RWPE2 (cell line): Measurements from ENCODE around the gene HAPLN1.

Source experiments
- ATAC-seq: fragments of 200-7000 bp; cut with Tn5 transposase; 3 replicates; pipeline ENCODE4 v1.9.1; 2021; ENCODE audit warnings: low read depth
- DNase-seq: peaks from one replicate; pipeline ENCODE4 v3.0.0-alpha.2; 2020; ENCODE audit warnings: low spot score
- H3K27ac ChIP-seq: fragments of 450-650 bp; 2 replicates; pipeline ENCODE4 v1.5.1; 2017; ENCODE audit warnings: mild to moderate bottlenecking; ENCODE audit not compliant: poor library complexity, severe bottlenecking
- H3K27me3 ChIP-seq: fragments of 250-450 bp; sonication (Bioruptor Pico); 2 replicates; pipeline ENCODE4 v1.5.1; 2021; ENCODE audit warnings: mild to moderate bottlenecking, moderate library complexity; ENCODE audit not compliant: insufficient read depth, poor library complexity, severe bottlenecking
- H3K36me3 ChIP-seq: fragments of 250-450 bp; sonication (Bioruptor Pico); 2 replicates; pipeline ENCODE4 v1.5.1; 2020; ENCODE audit warnings: low read depth, mild to moderate bottlenecking, moderate library complexity
- H3K4me1 ChIP-seq: fragments of 250-450 bp; sonication (Bioruptor Pico); 2 replicates; pipeline ENCODE4 v1.5.1; 2021; ENCODE audit warnings: mild to moderate bottlenecking, moderate library complexity; ENCODE audit not compliant: insufficient read depth, poor library complexity, severe bottlenecking
- H3K4me3 ChIP-seq: fragments of 250-450 bp; sonication (Bioruptor Pico); 2 replicates; pipeline ENCODE4 v1.5.1; 2021; ENCODE audit warnings: mild to moderate bottlenecking, moderate library complexity; ENCODE audit not compliant: severe bottlenecking
- H3K9me3 ChIP-seq: fragments of 250-450 bp; sonication (Bioruptor Pico); 2 replicates; pipeline ENCODE4 v1.5.1; 2021; ENCODE audit warnings: mild to moderate bottlenecking, moderate library complexity; ENCODE audit not compliant: severe bottlenecking
- TF ChIP-seq, protein P1 (sequence below): fragments of 450-650 bp; IDR thresholded peaks from one replicate; pipeline ENCODE4 v1.5.1; 2017; ENCODE audit warnings: mild to moderate bottlenecking, moderate library complexity; ENCODE audit not compliant: poor library complexity, severe bottlenecking

The HAPLN1 gene

DNA sequence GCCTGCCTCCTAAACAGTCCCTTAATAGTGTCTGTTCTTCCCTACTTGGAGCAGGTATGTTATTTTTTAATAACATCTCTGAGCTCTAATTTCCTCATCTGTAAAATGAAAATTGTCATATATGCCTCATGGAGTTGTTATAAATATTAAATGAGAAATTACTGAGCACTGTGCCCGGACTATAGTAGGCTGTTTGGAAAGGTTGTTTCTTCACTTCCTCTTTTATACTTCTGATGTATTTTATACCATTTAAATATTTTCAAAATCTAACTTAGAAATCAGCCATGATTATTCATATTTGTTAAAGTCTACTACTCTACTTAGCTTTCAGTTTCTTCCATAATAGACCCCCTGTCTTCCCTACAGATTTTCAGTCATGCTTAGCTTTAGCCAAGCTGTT lies 30.5 kb upstream of the HAPLN1 start:
- no peak overlapping the region for H3K4me3 ChIP-seq
- DNase-seq (no peak), ATAC-seq (no peak)
- no peaks in the 10 kb centered on the region for H3K9me3 ChIP-seq
- H3K27me3 ChIP-seq: peaks cover 2% of the 10 kb centered on the region
- TF ChIP-seq, protein P1, sequence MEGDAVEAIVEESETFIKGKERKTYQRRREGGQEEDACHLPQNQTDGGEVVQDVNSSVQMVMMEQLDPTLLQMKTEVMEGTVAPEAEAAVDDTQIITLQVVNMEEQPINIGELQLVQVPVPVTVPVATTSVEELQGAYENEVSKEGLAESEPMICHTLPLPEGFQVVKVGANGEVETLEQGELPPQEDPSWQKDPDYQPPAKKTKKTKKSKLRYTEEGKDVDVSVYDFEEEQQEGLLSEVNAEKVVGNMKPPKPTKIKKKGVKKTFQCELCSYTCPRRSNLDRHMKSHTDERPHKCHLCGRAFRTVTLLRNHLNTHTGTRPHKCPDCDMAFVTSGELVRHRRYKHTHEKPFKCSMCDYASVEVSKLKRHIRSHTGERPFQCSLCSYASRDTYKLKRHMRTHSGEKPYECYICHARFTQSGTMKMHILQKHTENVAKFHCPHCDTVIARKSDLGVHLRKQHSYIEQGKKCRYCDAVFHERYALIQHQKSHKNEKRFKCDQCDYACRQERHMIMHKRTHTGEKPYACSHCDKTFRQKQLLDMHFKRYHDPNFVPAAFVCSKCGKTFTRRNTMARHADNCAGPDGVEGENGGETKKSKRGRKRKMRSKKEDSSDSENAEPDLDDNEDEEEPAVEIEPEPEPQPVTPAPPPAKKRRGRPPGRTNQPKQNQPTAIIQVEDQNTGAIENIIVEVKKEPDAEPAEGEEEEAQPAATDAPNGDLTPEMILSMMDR: no peak
- no peaks in the 10 kb centered on the region for H3K36me3 ChIP-seq
- no peak overlapping the region for H3K27ac ChIP-seq
- no peaks in the 10 kb centered on the region for H3K4me1 ChIP-seq

DNA sequence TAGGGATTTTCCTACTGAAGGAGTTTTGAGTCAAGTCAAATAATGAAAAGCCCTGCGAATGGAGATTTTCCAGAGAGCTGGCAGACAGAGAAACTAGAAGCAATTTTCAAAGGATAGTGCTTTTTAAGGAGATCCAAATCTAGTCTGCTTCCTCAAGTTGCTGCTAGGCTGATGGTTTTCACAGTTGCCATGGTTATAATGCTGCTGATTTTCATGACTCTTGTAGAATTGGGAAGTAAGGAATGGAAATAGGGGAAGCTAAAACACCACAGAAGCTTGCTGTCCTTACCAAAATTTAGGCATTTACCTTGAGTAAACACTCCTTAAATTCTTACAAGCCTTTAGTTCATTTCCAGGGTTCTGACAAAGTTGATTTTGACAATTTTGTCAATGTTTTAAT lies 30.1 kb upstream of the HAPLN1 start:
- Histone ChIP-seq H3K36me3 (no peaks in the 10 kb centered on the region), H3K27ac (no peak overlapping the region), H3K27me3 (no peaks in the 10 kb centered on the region), H3K9me3 (no peaks in the 10 kb centered on the region), H3K4me1 (no peaks in the 10 kb centered on the region), H3K4me3 (no peak overlapping the region)
- TF ChIP-seq, protein P1: no peak
- DNase-seq: no peak
- no peak for ATAC-seq

DNA sequence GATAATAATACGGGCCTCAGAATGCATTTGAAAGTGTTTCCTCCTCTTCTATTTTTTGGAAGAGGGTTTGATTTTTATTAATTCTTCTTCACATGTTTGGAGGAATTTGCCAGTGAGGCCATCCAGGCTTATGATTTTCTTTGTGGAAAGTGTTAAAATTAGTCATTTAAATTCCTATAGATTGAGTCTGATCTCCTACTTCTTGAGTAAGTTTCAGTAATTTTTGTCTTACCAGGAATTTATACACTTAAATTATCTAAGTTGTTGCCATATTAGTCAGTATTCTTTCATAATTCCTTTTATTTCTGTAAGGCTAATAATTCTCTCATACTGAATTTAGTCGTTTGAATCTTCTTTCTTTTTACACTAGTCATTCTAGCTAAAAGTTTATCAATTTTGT lies 25.2 kb upstream of the HAPLN1 start:
- no peak; the same call in 2 of the 3 replicates for ATAC-seq
- TF ChIP-seq, protein P1: no peak
- DNase-seq: no peak
- no peak overlapping the region for H3K27ac ChIP-seq
- H3K4me3 ChIP-seq: no peak overlapping the region
- H3K4me1 ChIP-seq: no peaks in the 10 kb centered on the region
- H3K9me3 ChIP-seq: no peaks in the 10 kb centered on the region
- no peaks in the 10 kb centered on the region for H3K36me3 ChIP-seq
- H3K27me3 ChIP-seq: peaks cover 5% of the 10 kb centered on the region

DNA sequence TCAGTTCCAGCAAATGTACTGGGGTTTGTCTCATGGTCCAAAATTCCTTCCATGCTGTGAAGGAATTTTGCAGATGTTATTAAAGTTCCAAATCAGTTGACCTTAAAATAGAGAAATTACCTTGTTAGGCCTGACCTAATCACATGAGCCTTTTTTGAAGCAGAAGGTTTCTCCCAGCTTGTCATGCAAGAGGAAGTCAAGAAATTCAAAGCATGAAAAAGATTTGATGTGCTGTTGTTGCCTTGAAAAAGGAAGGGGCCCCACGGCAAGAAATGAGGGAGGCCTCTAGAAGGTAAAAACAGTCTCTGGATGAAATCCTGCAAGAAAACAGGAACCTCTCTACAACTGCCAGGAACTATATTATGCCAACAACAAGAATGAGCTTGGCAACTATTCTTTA lies 24.2 kb upstream of the HAPLN1 start:
- no peak overlapping the region for H3K27ac ChIP-seq
- no peak overlapping the region for H3K4me3 ChIP-seq
- TF ChIP-seq, protein P1: no peak

DNA sequence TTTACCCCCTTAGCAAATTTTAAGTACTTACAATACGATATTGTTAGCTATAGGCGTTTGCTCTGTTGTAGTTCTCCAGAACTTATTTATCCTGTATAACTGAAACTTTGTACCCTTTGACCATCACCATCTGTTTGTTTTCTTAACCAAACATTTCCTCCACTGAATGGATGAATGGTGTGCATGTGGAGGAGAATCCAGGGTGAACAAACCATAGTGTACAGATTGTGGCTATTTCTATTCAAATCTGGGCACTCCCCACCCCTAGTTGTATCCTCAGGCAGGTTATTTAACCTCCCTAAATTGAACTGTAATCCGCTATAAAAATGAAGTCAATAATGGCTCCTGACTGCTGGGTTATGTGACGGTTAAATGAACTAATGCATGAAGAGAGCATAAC lies 21.4 kb upstream of the HAPLN1 start:
- Histone ChIP-seq H3K27me3 (peaks cover 5% of the 10 kb centered on the region), H3K36me3 (no peaks in the 10 kb centered on the region), H3K4me1 (no peaks in the 10 kb centered on the region), H3K4me3 (no peak overlapping the region), H3K9me3 (no peaks in the 10 kb centered on the region), H3K27ac (no peak overlapping the region)
- no peak for DNase-seq
- TF ChIP-seq, protein P1: no peak
- no peak for ATAC-seq

More for the DNA sequence above, 24.2 kb upstream of the HAPLN1 start:
- Histone ChIP-seq H3K9me3 (no peaks in the 10 kb centered on the region), H3K36me3 (no peaks in the 10 kb centered on the region), H3K4me1 (no peaks in the 10 kb centered on the region), H3K27me3 (peaks cover 5% of the 10 kb centered on the region)
- DNase-seq (no peak), ATAC-seq (no peak)
